HepG2 (cell line): ENCODE measurements around the gene TRPV2. TPM values are rescaled to one million over a fixed set of nuclear protein-coding genes. Genes with fewer than 3 reads are reported as not detected.

Experiments
- ATAC-seq: fragments of 200-7000 bp; cut with Tn5 transposase; 3 replicates; pipeline ENCODE4 v1.9.1; 2020; ENCODE audit warnings: mild to moderate bottlenecking, moderate library complexity
- BruUV-seq: library from RNA; stranded (reverse); fragments of 400-500 nt; replicated peaks from 2 replicates; lab custom pipeline; 2021; lab: Mats Ljungman, UMichigan
- CTCF ChIA-PET: fragments of 300-600 bp; formaldehyde crosslinking; extraction: SDS; loops from one replicate; lab custom pipeline; 2021; ENCODE audit warnings: low total read pairs, inconsistent platforms, low intra/inter-chr PET ratio; lab: Yijun Ruan, JAX
- POLR2A ChIA-PET: fragments of 350-600 bp; sonication (Branson Sonifier 250); formaldehyde crosslinking; loops from one replicate; lab custom pipeline; 2020; ENCODE audit warnings: antibody characterized with exemption, inconsistent platforms; lab: Yijun Ruan, JAX
- DNase-seq: peaks from one replicate; pipeline ENCODE4 v3.0.0-alpha.2; 2015; ENCODE audit warnings: low spot score
- FAIRE-seq: peaks from 3 replicates; lab custom pipeline; 2011; peaks lifted over from hg19 to GRCh38; lab: Jason Lieb, UNC
- H2AFZ ChIP-seq: one replicate; pipeline ENCODE4 v1.6.1; 2011; ENCODE audit warnings: low read length, inconsistent platforms
- H3K27ac ChIP-seq: fragments of 300-600 bp; 3 replicates; pipeline ENCODE4 v1.8.0; 2011; ENCODE audit warnings: mixed run types, mild to moderate bottlenecking, mixed read lengths, low read length, inconsistent platforms; ENCODE audit not compliant: insufficient read depth; ENCODE audit errors: extremely low read length
- H3K27me3 ChIP-seq, 2 experiments: fragments of 200-600 bp in 1 of 2; 2 replicates in 1 of 2; 3 replicates in 1 of 2; pipeline versions ENCODE4 v1.6.0 to v1.8.0; 2011; ENCODE audit warnings: low read length in 2 of 2, mild to moderate bottlenecking in 2 of 2, moderate library complexity in 2 of 2, inconsistent platforms in 1 of 2; ENCODE audit not compliant: insufficient read depth in 2 of 2, control insufficient read depth in 1 of 2
- H3K36me3 ChIP-seq, 2 experiments: fragments of 200-600 bp in 1 of 2; replicated peaks in 1 of 2; 2 replicates in 1 of 2; 3 replicates in 1 of 2; pipeline versions ENCODE4 v1.5.1 to v1.8.0; 2011; ENCODE audit warnings: low read length in 2 of 2, inconsistent platforms in 1 of 2; ENCODE audit not compliant: insufficient read depth in 2 of 2, control insufficient read depth in 1 of 2
- H3K4me1 ChIP-seq: 2 replicates; pipeline ENCODE4 v1.5.1; 2012; ENCODE audit warnings: low read length, inconsistent platforms; ENCODE audit not compliant: insufficient read depth
- H3K4me2 ChIP-seq: 2 replicates; pipeline ENCODE4 v1.6.0; 2011; ENCODE audit warnings: low read depth, low read length, inconsistent platforms
- H3K4me3 ChIP-seq, 3 experiments: fragments of 200-600 bp in 1 of 3; sonication (generic), shearing (Covaris generic) in 1 of 3; replicated peaks in 1 of 3; 2 replicates each; pipeline ENCODE4 v1.5.1; 2011 to 2016; ENCODE audit warnings: low read length in 3 of 3, inconsistent platforms in 2 of 3, low read depth in 2 of 3, mild to moderate bottlenecking in 2 of 3, control low read depth in 1 of 3, mixed read lengths in 1 of 3; ENCODE audit not compliant: insufficient read depth in 1 of 3
- H3K79me2 ChIP-seq: one replicate; pipeline ENCODE4 v1.6.1; 2011; ENCODE audit warnings: low read length, inconsistent platforms; ENCODE audit not compliant: insufficient read depth
- H3K9ac ChIP-seq: 2 replicates; pipeline ENCODE4 v1.6.0; 2011; ENCODE audit warnings: mild to moderate bottlenecking, low read depth, low read length, inconsistent platforms; ENCODE audit not compliant: insufficient read depth
- H3K9me3 ChIP-seq: 2 replicates; pipeline ENCODE4 v1.5.1; 2012; ENCODE audit warnings: mild to moderate bottlenecking, low read length
- H4K20me1 ChIP-seq: 2 replicates; pipeline ENCODE4 v1.6.0; 2011; ENCODE audit warnings: inconsistent platforms, mild to moderate bottlenecking, low read length, moderate library complexity; ENCODE audit not compliant: insufficient read depth
- ATAD3A ChIP-seq: sonication (generic); formaldehyde crosslinking; IDR thresholded peaks from 2 replicates; pipeline ENCODE4 v1.4.0; 2020; ENCODE audit warnings: missing genetic modification reagents
- E2F1 ChIP-seq: sonication (generic); formaldehyde crosslinking; IDR thresholded peaks from 2 replicates; pipeline ENCODE4 v1.5.0; 2020; ENCODE audit warnings: missing genetic modification reagents
- ESRRA ChIP-seq: sonication (generic); formaldehyde crosslinking; IDR thresholded peaks from 2 replicates; pipeline ENCODE4 v1.5.1; 2020; ENCODE audit warnings: mild to moderate bottlenecking, low read depth, missing genetic modification reagents
- FOXK2 ChIP-seq: fragments of 450-650 bp; IDR thresholded peaks from 2 replicates; pipeline ENCODE4 v1.6.1; 2016
- HOXA3 ChIP-seq: sonication (generic); formaldehyde crosslinking; IDR thresholded peaks from 2 replicates; pipeline ENCODE4 v1.5.0; 2020; ENCODE audit warnings: missing genetic modification reagents
- MYNN ChIP-seq: sonication (generic); formaldehyde crosslinking; IDR thresholded peaks from 2 replicates; pipeline ENCODE4 v1.4.0; 2020; ENCODE audit warnings: mild to moderate bottlenecking, low read depth, missing genetic modification reagents
- NCOA2 ChIP-seq: sonication (generic); formaldehyde crosslinking; IDR thresholded peaks from 2 replicates; pipeline ENCODE4 v1.8.0; 2022; ENCODE audit warnings: inconsistent platforms
- NFYC ChIP-seq: IDR thresholded peaks from 2 replicates; pipeline ENCODE4 v1.6.1; 2016; ENCODE audit warnings: missing genetic modification reagents, missing compliant biosample characterization
- PHB2 ChIP-seq: fragments of 450-650 bp; IDR thresholded peaks from 2 replicates; pipeline ENCODE4 v1.6.1; 2018; ENCODE audit not compliant: partially characterized antibody
- PTBP1 ChIP-seq: fragments of 200-400 bp; formaldehyde crosslinking; IDR thresholded peaks from 2 replicates; pipeline ENCODE4 v1.6.1; 2018; ENCODE audit warnings: low read length, low read depth; ENCODE audit not compliant: poor library complexity, severe bottlenecking
- SP4 ChIP-seq: sonication (generic); formaldehyde crosslinking; IDR thresholded peaks from 2 replicates; pipeline ENCODE4 v1.8.1; 2023; ENCODE audit warnings: mild to moderate bottlenecking, missing genetic modification reagents
- YY1 ChIP-seq: IDR thresholded peaks from 2 replicates; pipeline ENCODE4 v1.6.1; 2011; ENCODE audit warnings: low read length, low read depth, moderate library complexity, mild to moderate bottlenecking; ENCODE audit not compliant: insufficient read depth, insufficient replicate concordance
- ZNF207 ChIP-seq: fragments of 450-650 bp; IDR thresholded peaks from 2 replicates; pipeline ENCODE4 v1.6.1; 2016; ENCODE audit warnings: antibody characterized with exemption, borderline replicate concordance
- ZNF329 ChIP-seq: sonication (generic); formaldehyde crosslinking; IDR thresholded peaks from 2 replicates; pipeline ENCODE4 v1.9.0; 2021; ENCODE audit warnings: low read depth, mild to moderate bottlenecking, missing genetic modification reagents
- ZNF383 ChIP-seq: sonication (generic); formaldehyde crosslinking; IDR thresholded peaks from 2 replicates; pipeline ENCODE4 v1.4.0; 2020; ENCODE audit warnings: missing genetic modification reagents, mild to moderate bottlenecking, borderline replicate concordance
- ZNF451 ChIP-seq: sonication (generic); formaldehyde crosslinking; IDR thresholded peaks from 2 replicates; pipeline ENCODE4 v1.5.0; 2020; ENCODE audit warnings: mild to moderate bottlenecking, missing genetic modification reagents
- ZNF543 ChIP-seq: sonication (generic); formaldehyde crosslinking; IDR thresholded peaks from 2 replicates; pipeline ENCODE4 v1.4.0; 2020; ENCODE audit warnings: mild to moderate bottlenecking, missing genetic modification reagents
- ZNF605 ChIP-seq: sonication (generic); formaldehyde crosslinking; IDR thresholded peaks from 2 replicates; pipeline ENCODE4 v1.8.0; 2022; ENCODE audit warnings: mild to moderate bottlenecking, missing genetic modification reagents
- ZNF737 ChIP-seq: sonication (generic); formaldehyde crosslinking; IDR thresholded peaks from 2 replicates; pipeline ENCODE4 v1.5.0; 2020; ENCODE audit warnings: missing genetic modification reagents, mild to moderate bottlenecking, borderline replicate concordance
- ZSCAN31 ChIP-seq: sonication (generic); formaldehyde crosslinking; IDR thresholded peaks from 2 replicates; pipeline ENCODE4 v1.5.0; 2020; ENCODE audit warnings: low read depth, mild to moderate bottlenecking, missing genetic modification reagents
- WGBS: methylation state at CpG from one replicate; pipeline ENCODE4 v1.1.6; 2017; ENCODE audit warnings: low lambda C conversion rate; 5-methylcytosine and 5-hydroxymethylcytosine counted together
- in situ Hi-C: cut with HindIII; loops from 2 replicates; pipeline ENCODE4 v1.10.0; 2017; ENCODE audit warnings: low pct_unique_long_range_greater_than_20kb; ENCODE audit not compliant: extremely low pct_ligation_motif_present
- intact Hi-C: fragments of 100-400 bp; cut with micrococcal nuclease; formaldehyde crosslinking; loops from one replicate; pipeline ENCODE4 v1.10.0; 2022; ENCODE audit not compliant: unreplicated experiment
- polyA plus RNA-seq, 8 experiments: library from polyadenylated mRNA; depleted of rRNA in 3 of 8; stranded (reverse) in 7 of 8; unstranded in 1 of 8; fragments of >200 nt; fragmentation: Illumina TruSeq in 4 of 8; extraction: Trizol in 4 of 8; gene quantifications; 2 replicates each; pipeline versions ENCODE4 v1.2.1 to v1.2.3, GENCODE V29; 2011 to 2016; ENCODE audit warnings: low read depth in 4 of 8, missing spikeins in 1 of 8, mixed read lengths in 1 of 8; ENCODE audit not compliant: insufficient read depth in 1 of 8
- total RNA-seq, 5 experiments: library from RNA; depleted of rRNA; stranded (reverse); fragments of >200 nt; fragmentation: Illumina TruSeq; extraction: Trizol; gene quantifications; 2 replicates each; pipeline ENCODE4 v1.2.3, GENCODE V29; 2016; ENCODE audit warnings: low read depth in 1 of 5
- TF ChIP-seq, protein P1 (sequence below): sonication (generic); formaldehyde crosslinking; IDR thresholded peaks from 2 replicates; pipeline ENCODE4 v1.8.0; 2022; ENCODE audit warnings: missing genetic modification reagents, mild to moderate bottlenecking, moderate library complexity, borderline replicate concordance
- TF ChIP-seq, protein P2 (sequence below): sonication (generic); formaldehyde crosslinking; IDR thresholded peaks from 2 replicates; pipeline ENCODE4 v1.9.0; 2021; ENCODE audit warnings: missing genetic modification reagents, mild to moderate bottlenecking, borderline replicate concordance

Gene TRPV2
- total and polyA plus RNA-seq, 2 of the 13 experiments (the other 11 are each of a cell fraction or from before 2014, with no cell fraction given) = 13.6 to 21.3 TPM

DNA sequence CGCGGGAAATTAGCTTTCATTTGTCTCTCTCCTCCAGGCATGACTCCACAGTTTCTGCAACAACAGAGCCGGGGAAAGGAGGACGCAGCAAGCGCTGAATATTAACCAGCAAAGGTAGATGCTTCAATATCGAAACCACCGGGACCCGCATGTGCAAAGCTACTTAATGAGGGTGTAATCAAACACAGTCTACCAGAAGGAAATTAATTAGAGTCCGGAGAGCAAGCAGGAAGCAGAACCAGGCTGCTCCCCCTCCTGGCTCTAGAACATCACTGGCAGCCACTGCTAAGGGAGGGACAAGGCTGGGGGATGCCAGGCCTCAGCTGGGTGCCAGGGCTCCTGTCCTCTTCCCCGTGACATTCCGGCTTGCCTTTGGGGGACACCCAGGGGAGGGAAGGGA lies 54.9 kb downstream of the TRPV2 start (continued):
- TF ChIP-seq HOXA3 (CRISPR knock-in tag) (no peak), E2F1 (CRISPR knock-in tag) (no peak), SP4 (CRISPR knock-in tag) (no peak), ZNF605 (CRISPR knock-in tag) (no peak), PTBP1 (no peak), ZNF543 (CRISPR knock-in tag) (no peak), ZNF207 (no peak), FOXK2 (no peak), ZSCAN31 (CRISPR knock-in tag) (no peak)
- TF ChIP-seq, protein P1, sequence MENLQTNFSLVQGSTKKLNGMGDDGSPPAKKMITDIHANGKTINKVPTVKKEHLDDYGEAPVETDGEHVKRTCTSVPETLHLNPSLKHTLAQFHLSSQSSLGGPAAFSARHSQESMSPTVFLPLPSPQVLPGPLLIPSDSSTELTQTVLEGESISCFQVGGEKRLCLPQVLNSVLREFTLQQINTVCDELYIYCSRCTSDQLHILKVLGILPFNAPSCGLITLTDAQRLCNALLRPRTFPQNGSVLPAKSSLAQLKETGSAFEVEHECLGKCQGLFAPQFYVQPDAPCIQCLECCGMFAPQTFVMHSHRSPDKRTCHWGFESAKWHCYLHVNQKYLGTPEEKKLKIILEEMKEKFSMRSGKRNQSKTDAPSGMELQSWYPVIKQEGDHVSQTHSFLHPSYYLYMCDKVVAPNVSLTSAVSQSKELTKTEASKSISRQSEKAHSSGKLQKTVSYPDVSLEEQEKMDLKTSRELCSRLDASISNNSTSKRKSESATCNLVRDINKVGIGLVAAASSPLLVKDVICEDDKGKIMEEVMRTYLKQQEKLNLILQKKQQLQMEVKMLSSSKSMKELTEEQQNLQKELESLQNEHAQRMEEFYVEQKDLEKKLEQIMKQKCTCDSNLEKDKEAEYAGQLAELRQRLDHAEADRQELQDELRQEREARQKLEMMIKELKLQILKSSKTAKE = no peak

- no peaks in the 10 kb centered on the region for H3K9me3 ChIP-seq
- no peaks in the 10 kb centered on the region for H3K79me2 ChIP-seq
- BruUV-seq = no TSS peak
- no peak for TF ChIP-seq NCOA2 (CRISPR knock-in tag)
- no peak for TF ChIP-seq ZNF737 (CRISPR knock-in tag)
- TF ChIP-seq NFYC (CRISPR knock-in tag) = no peak
- TF ChIP-seq ZSCAN31 (CRISPR knock-in tag) = no peak
- no peak for TF ChIP-seq ATAD3A (CRISPR knock-in tag)
- no peak for TF ChIP-seq PHB2
- TF ChIP-seq YY1 = no peak
- no peak for TF ChIP-seq ZNF329 (CRISPR knock-in tag)
- TF ChIP-seq MYNN = no peak
- no peak for TF ChIP-seq ESRRA
- TF ChIP-seq, protein P2, sequence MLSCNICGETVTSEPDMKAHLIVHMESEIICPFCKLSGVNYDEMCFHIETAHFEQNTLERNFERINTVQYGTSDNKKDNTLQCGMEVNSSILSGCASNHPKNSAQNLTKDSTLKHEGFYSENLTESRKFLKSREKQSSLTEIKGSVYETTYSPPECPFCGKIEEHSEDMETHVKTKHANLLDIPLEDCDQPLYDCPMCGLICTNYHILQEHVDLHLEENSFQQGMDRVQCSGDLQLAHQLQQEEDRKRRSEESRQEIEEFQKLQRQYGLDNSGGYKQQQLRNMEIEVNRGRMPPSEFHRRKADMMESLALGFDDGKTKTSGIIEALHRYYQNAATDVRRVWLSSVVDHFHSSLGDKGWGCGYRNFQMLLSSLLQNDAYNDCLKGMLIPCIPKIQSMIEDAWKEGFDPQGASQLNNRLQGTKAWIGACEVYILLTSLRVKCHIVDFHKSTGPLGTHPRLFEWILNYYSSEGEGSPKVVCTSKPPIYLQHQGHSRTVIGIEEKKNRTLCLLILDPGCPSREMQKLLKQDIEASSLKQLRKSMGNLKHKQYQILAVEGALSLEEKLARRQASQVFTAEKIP (CRISPR knock-in tag) = no peak
- TF ChIP-seq ZNF451 (CRISPR knock-in tag) = no peak
- no peak for TF ChIP-seq ZNF383 (CRISPR knock-in tag)
- TF ChIP-seq, all 625 proteins: peak for 0
- H3K27ac ChIP-seq = no peak overlapping the region
- no peak overlapping the region for H2AFZ ChIP-seq
- CTCF ChIA-PET = no interaction called here
- no peak for DNase-seq
- FAIRE-seq = no peak
- H3K4me1 ChIP-seq = peaks cover 36% of the 10 kb centered on the region
- H3K27me3 ChIP-seq = peaks cover 4 to 28% of the 10 kb centered on the region in 2 experiments; a peak in 4 of 5 replicates
- no peak overlapping the region for H3K9ac ChIP-seq
- H3K4me2 ChIP-seq = no peak overlapping the region
- no peak overlapping the region for H3K4me3 ChIP-seq
- intact Hi-C loops = no loop called here
- POLR2A ChIA-PET = no interaction called here
- in situ Hi-C loops = no loop called here
- no peaks in the 10 kb centered on the region for H3K36me3 ChIP-seq
- no peak for ATAC-seq
- no peaks in the 10 kb centered on the region; the same call in 1 of the 2 replicates for H4K20me1 ChIP-seq
- WGBS = 54% methylated on average over 3 of the region's 5 CpGs
Measured at GRCh38 chr17:16471295-16471694, 55.9 kb downstream of the TRPV2 start.
